Activated B cell treated with CpG ODN at 0.5 μM for 24 hours (primary cell): Measurements from ENCODE around the gene IL17RE. TPM values are rescaled to one million over a fixed set of nuclear protein-coding genes. Genes with fewer than 3 reads are reported as not detected.

ENCODE experiments used
- ATAC-seq: fragments of 200-7000 bp; cut with Tn5 transposase; one replicate; pipeline ENCODE4 v1.10.0; 2021; ENCODE audit warnings: low read depth, mild to moderate bottlenecking, moderate library complexity
- CTCF ChIA-PET: fragments of 350-600 bp; sonication (Branson Sonifier 250); formaldehyde crosslinking; loops from one replicate; lab custom pipeline; 2021; ENCODE audit warnings: antibody characterized with exemption; lab: Charles Lee
- POLR2A ChIA-PET: fragments of 350-600 bp; sonication (Branson Sonifier 250); formaldehyde crosslinking; loops from one replicate; lab custom pipeline; 2021; ENCODE audit warnings: antibody characterized with exemption; lab: Charles Lee
- DNase-seq: peaks from one replicate; pipeline ENCODE4 v3.0.0; 2022
- H3K27ac Mint-ChIP-seq: one replicate; pipeline ENCODE4 v1.8.0; 2020; ENCODE audit warnings: mixed read lengths
- H3K27me3 Mint-ChIP-seq: one replicate; pipeline ENCODE4 v1.8.0; 2021; ENCODE audit warnings: mixed read lengths
- H3K36me3 Mint-ChIP-seq: one replicate; pipeline ENCODE4 v1.8.0; 2021; ENCODE audit warnings: low read depth, mixed read lengths
- H3K4me1 Mint-ChIP-seq: one replicate; pipeline ENCODE4 v1.8.0; 2021; ENCODE audit warnings: mixed read lengths
- H3K4me3 Mint-ChIP-seq: one replicate; pipeline ENCODE4 v1.8.0; 2020; ENCODE audit warnings: mild to moderate bottlenecking, mixed read lengths
- H3K9me3 Mint-ChIP-seq: one replicate; pipeline ENCODE4 v1.8.0; 2020; ENCODE audit warnings: mixed read lengths
- intact Hi-C: fragments of 100-400 bp; cut with micrococcal nuclease; formaldehyde crosslinking; loops from one replicate; pipeline ENCODE4 v1.15.1; 2024
- total RNA-seq: library from RNA; stranded (reverse); gene quantifications from 2 replicates; pipeline ENCODE4 v1.2.3, GENCODE V29; 2022
- TF ChIP-seq, protein P1 (sequence below): fragments of 200-600 bp; IDR thresholded peaks from one replicate; pipeline ENCODE4 v1.8.0; 2022; ENCODE audit warnings: antibody characterized with exemption, mild to moderate bottlenecking

IL17RE gene
- total RNA-seq, 1 donor from 2014 or later: 0.82 TPM

- ATAC-seq (no peak), DNase-seq (no peak)
- CTCF ChIA-PET: interaction anchor here (1.1 kb wide), 1 partner anchor 9 kb away, joined by 3 read pairs; no protein-coding TSS in a partner anchor
- POLR2A ChIA-PET: no interaction called here
- Mint-ChIP-seq H3K27ac (no peak overlapping the region), H3K4me1 (peaks cover 3% of the 10 kb centered on the region), H3K27me3 (no peaks in the 10 kb centered on the region), H3K4me3 (no peak overlapping the region), H3K36me3 (no peaks in the 10 kb centered on the region), H3K9me3 (no peaks in the 10 kb centered on the region)
- intact Hi-C loops: no loop called here
- TF ChIP-seq, protein P1, sequence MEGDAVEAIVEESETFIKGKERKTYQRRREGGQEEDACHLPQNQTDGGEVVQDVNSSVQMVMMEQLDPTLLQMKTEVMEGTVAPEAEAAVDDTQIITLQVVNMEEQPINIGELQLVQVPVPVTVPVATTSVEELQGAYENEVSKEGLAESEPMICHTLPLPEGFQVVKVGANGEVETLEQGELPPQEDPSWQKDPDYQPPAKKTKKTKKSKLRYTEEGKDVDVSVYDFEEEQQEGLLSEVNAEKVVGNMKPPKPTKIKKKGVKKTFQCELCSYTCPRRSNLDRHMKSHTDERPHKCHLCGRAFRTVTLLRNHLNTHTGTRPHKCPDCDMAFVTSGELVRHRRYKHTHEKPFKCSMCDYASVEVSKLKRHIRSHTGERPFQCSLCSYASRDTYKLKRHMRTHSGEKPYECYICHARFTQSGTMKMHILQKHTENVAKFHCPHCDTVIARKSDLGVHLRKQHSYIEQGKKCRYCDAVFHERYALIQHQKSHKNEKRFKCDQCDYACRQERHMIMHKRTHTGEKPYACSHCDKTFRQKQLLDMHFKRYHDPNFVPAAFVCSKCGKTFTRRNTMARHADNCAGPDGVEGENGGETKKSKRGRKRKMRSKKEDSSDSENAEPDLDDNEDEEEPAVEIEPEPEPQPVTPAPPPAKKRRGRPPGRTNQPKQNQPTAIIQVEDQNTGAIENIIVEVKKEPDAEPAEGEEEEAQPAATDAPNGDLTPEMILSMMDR: no peak
These were observed 18.0 kb upstream of the IL17RE start for GRCh38 chr3:9884555-9885165.

GRCh38 chr3:9886328-9886727, 16.3 kb upstream of the IL17RE start:
- Mint-ChIP-seq H3K27me3 (no peaks in the 10 kb centered on the region), H3K27ac (no peak overlapping the region), H3K9me3 (no peaks in the 10 kb centered on the region), H3K4me1 (peaks cover 12% of the 10 kb centered on the region), H3K4me3 (no peak overlapping the region), H3K36me3 (peaks cover 6% of the 10 kb centered on the region)
- intact Hi-C loops: no loop called here
- no peak for ATAC-seq
- TF ChIP-seq, protein P1: no peak
- no peak for DNase-seq
- CTCF ChIA-PET: no interaction called here
- POLR2A ChIA-PET: no interaction called here

DNA sequence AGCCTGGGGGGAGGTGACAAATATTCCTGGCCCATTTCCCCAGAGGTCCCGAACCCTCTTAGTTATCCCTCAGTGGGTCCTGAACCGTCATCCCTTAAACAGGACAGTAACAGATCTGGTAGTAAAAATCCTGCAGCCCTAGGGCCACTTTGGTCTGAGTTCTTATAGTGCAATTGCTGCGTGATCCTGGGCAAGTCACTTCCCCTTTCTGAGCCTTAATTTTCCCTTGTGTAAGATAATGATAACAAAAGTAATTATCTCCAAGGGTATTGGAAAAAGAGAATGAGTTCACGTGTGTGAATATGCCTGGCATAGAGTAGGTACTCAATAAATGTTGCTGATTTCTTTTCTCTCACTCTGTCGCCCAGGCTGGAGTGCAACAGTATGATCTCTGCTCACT, 15.2 kb upstream of the IL17RE start:
- POLR2A ChIA-PET: no interaction called here
- TF ChIP-seq, protein P1: no peak

GRCh38 chr3:9888540-9888939, 14.1 kb upstream of the IL17RE start:
- DNase-seq: no peak
- no peak overlapping the region for H3K27ac Mint-ChIP-seq
- peaks cover 30% of the 10 kb centered on the region for H3K4me1 Mint-ChIP-seq
- no peaks in the 10 kb centered on the region for H3K27me3 Mint-ChIP-seq
- TF ChIP-seq, protein P1: no peak
- peaks cover 20% of the 10 kb centered on the region for H3K36me3 Mint-ChIP-seq
- intact Hi-C loops: no loop called here
- H3K4me3 Mint-ChIP-seq: no peak overlapping the region
- H3K9me3 Mint-ChIP-seq: no peaks in the 10 kb centered on the region
- POLR2A ChIA-PET: interaction anchor here (1.6 to 3.8 kb wide), 3 partner anchors 44 to 96 kb away, joined by 3 to 92 read pairs (median 18); partner anchors contain the start of genes ARPC4, CRELD1 and TADA3
- no peak for ATAC-seq
- CTCF ChIA-PET: no interaction called here

More for the DNA sequence above, 15.2 kb upstream of the IL17RE start:
- Mint-ChIP-seq H3K27me3 (no peaks in the 10 kb centered on the region), H3K4me1 (peaks cover 22% of the 10 kb centered on the region), H3K4me3 (no peak overlapping the region), H3K36me3 (peaks cover 10% of the 10 kb centered on the region), H3K9me3 (no peaks in the 10 kb centered on the region), H3K27ac (no peak overlapping the region)
- DNase-seq: no peak
- CTCF ChIA-PET: no interaction called here
- intact Hi-C loops: no loop called here
- ATAC-seq: no peak

GRCh38 chr3:9889405-9889804, 13.2 kb upstream of the IL17RE start:
- no peak for ATAC-seq
- H3K9me3 Mint-ChIP-seq: no peaks in the 10 kb centered on the region
- intact Hi-C loops: no loop called here
- H3K36me3 Mint-ChIP-seq: peaks cover 28% of the 10 kb centered on the region
- peak overlapping the region; percentile 97 for H3K27ac Mint-ChIP-seq
- H3K27me3 Mint-ChIP-seq: no peaks in the 10 kb centered on the region
- no peak overlapping the region for H3K4me3 Mint-ChIP-seq
- H3K4me1 Mint-ChIP-seq: peaks cover 37% of the 10 kb centered on the region
- TF ChIP-seq, protein P1: no peak
- POLR2A ChIA-PET: interaction anchor here (1.4 to 3.8 kb wide), 7 partner anchors 27 to 334 kb away, joined by 3 to 92 read pairs (median 11); partner anchors contain the start of genes ARPC4, CRELD1, IL17RC and RPUSD3
- DNase-seq: no peak
- CTCF ChIA-PET: interaction anchor here (1.7 kb wide), 1 partner anchor 44 kb away, joined by 5 read pairs; the partner anchor contains the start of gene CRELD1
